Measurements from ENCODE around the gene MYH15. TPM values are rescaled to one million over a fixed set of nuclear protein-coding genes. Genes with fewer than 3 reads are reported as not detected.

Gene MYH15
- total RNA-seq, 3 donors from 2014 or later = not detected

DNA sequence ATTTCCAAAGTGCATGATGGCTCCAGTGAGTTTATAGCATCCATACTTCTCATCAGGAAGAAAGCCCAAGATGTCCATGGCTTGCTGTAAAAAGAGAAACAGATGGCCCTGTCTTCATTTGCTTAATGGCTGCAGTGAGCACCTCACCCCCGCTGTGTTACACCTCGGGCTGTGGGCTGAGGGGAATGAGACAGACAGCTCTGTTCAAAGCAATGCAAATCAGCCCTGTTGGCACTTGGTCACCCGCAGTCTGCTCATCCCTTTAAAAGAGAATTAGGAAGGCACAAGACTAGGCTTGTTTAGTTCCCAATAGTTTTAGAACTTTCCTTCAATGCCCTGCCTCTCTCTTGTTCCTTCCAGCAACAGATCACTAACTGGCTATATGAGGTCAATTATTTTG lies 25.2 kb downstream of the MYH15 start:
- DNase-seq (ENCODE audit: low spot score in 2 of 2) = no peak
- H3K4me3 ChIP-seq = no peak overlapping the region
- TF ChIP-seq POLR2AphosphoS5 (IDR thresholded peaks at IDR 0.05) (no peak), POLR2A (IDR thresholded peaks at IDR 0.05) (no peak)
- TF ChIP-seq, protein P1, sequence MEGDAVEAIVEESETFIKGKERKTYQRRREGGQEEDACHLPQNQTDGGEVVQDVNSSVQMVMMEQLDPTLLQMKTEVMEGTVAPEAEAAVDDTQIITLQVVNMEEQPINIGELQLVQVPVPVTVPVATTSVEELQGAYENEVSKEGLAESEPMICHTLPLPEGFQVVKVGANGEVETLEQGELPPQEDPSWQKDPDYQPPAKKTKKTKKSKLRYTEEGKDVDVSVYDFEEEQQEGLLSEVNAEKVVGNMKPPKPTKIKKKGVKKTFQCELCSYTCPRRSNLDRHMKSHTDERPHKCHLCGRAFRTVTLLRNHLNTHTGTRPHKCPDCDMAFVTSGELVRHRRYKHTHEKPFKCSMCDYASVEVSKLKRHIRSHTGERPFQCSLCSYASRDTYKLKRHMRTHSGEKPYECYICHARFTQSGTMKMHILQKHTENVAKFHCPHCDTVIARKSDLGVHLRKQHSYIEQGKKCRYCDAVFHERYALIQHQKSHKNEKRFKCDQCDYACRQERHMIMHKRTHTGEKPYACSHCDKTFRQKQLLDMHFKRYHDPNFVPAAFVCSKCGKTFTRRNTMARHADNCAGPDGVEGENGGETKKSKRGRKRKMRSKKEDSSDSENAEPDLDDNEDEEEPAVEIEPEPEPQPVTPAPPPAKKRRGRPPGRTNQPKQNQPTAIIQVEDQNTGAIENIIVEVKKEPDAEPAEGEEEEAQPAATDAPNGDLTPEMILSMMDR (IDR thresholded peaks at IDR 0.05) = no peak
- intact Hi-C loops (cut with DNase I; ENCODE audit: low total_unique reads) = no loop called here
- no peaks in the 10 kb centered on the region for H3K36me3 ChIP-seq
- H3K4me1 ChIP-seq = no peaks in the 10 kb centered on the region
- no peaks in the 10 kb centered on the region for H3K27me3 ChIP-seq
- no peak overlapping the region for H3K27ac ChIP-seq
- H3K9me3 ChIP-seq = no peaks in the 10 kb centered on the region

DNA sequence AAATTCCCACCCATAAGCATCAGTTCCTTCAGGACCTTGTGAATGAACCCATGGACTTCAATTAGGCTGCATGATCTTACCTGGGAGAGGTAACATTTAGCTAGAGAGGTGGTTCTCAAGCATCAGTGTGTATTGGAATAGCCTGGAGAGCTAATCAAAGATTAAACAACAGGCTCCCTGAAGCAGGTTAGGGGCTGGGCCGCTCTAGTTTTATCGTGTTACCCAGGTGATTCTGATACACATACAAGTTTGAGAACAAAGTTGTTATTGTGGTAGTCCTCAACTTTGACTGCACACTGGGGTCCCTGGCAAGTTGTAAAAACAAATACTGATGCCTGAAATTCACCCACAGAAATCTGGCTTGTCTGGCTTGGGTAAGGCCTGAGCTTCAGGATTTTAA lies 31.2 kb downstream of the MYH15 start:
- Histone ChIP-seq H3K27ac (no peak overlapping the region), H3K9me3 (no peaks in the 10 kb centered on the region), H3K36me3 (no peaks in the 10 kb centered on the region), H3K4me3 (no peak overlapping the region), H3K4me1 (no peaks in the 10 kb centered on the region), H3K27me3 (no peaks in the 10 kb centered on the region)
- TF ChIP-seq POLR2A (IDR thresholded peaks at IDR 0.05) = no peak
- TF ChIP-seq POLR2AphosphoS5 (IDR thresholded peaks at IDR 0.05) = no peak
- TF ChIP-seq, protein P1 (IDR thresholded peaks at IDR 0.05) = no peak
- intact Hi-C loops (cut with DNase I; ENCODE audit: low total_unique reads) = no loop called here
- no peak for DNase-seq (ENCODE audit: low spot score in 2 of 2)

DNA sequence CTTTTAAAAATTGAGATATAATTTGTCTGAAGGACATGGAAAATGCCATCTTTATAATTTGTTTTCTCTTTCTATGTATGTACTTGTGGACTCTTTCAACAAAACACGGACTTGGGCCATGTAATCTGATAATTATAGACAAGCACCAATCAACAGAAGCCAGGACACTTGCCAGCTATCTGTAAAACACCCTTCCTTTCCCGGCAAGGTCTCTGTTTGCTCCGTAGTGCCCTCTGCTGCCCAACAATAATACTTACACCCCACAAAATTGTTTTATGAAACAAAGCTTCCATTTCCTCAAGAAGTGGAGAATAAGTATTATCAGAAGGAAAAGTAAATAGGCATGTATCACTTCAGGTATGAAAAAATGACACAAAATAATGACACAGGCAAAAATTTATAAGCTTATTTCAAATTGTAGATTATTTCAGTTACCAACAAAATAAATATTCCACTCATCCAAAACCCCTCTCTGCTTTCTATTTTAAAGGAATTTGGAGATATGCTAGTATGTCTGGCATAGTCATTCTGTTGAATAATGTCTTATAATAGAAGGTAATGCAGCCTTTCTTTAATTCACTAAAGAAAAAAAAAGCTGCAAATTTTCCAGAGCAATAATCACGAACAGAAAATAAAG lies 32.8 kb downstream of the MYH15 start:
- no peaks in the 10 kb centered on the region for H3K36me3 ChIP-seq
- no peaks in the 10 kb centered on the region for H3K4me1 ChIP-seq
- DNase-seq (ENCODE audit: low spot score in 2 of 2) = no peak
- TF ChIP-seq POLR2A (IDR thresholded peaks at IDR 0.05) (no peak), POLR2AphosphoS5 (IDR thresholded peaks at IDR 0.05) (no peak)
- TF ChIP-seq, protein P1 (IDR thresholded peaks at IDR 0.05) = peak; percentile 17 to 71 (median 56)
- intact Hi-C loops (cut with DNase I; ENCODE audit: low total_unique reads) = no loop called here
- no peaks in the 10 kb centered on the region for H3K9me3 ChIP-seq
- no peaks in the 10 kb centered on the region for H3K27me3 ChIP-seq
- H3K27ac ChIP-seq = no peak overlapping the region
- H3K4me3 ChIP-seq = no peak overlapping the region

DNA sequence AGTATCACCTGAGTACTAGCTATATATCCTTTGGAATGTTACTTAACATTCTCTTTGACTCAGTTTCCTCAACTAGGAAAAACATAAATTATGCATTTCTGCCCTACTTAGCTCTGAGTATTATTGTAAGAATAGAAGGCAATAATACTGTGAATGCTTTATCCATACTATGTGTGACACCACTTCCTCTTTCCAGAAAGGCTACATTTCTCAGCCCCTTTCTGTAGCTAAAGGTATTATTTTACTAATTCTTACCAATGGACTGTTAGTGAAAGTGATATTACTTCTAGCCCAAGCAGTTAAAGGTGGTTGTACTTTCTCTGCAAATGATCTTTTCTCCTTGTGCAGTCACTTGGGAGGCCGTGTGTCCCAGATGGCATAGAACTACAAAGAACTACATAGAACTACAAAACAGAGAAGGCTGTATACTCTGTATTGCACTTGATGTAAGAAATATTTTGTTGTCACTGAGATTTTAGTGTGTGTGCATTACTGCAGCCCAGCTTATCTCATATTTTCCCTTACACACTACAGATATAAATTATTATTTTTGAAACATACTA lies 35.1 kb downstream of the MYH15 start:
- DNase-seq (ENCODE audit: low spot score in 2 of 2) = no peak
- H3K36me3 ChIP-seq = no peaks in the 10 kb centered on the region
- H3K27ac ChIP-seq = no peak overlapping the region
- no peak for TF ChIP-seq POLR2AphosphoS5 (IDR thresholded peaks at IDR 0.05)
- TF ChIP-seq, protein P1 (IDR thresholded peaks at IDR 0.05) = no peak
- TF ChIP-seq POLR2A (IDR thresholded peaks at IDR 0.05) = no peak
- intact Hi-C loops (cut with DNase I; ENCODE audit: low total_unique reads) = no loop called here
- H3K4me3 ChIP-seq = no peak overlapping the region
- no peaks in the 10 kb centered on the region for H3K4me1 ChIP-seq
- H3K9me3 ChIP-seq = no peaks in the 10 kb centered on the region
- H3K27me3 ChIP-seq = no peaks in the 10 kb centered on the region

DNA sequence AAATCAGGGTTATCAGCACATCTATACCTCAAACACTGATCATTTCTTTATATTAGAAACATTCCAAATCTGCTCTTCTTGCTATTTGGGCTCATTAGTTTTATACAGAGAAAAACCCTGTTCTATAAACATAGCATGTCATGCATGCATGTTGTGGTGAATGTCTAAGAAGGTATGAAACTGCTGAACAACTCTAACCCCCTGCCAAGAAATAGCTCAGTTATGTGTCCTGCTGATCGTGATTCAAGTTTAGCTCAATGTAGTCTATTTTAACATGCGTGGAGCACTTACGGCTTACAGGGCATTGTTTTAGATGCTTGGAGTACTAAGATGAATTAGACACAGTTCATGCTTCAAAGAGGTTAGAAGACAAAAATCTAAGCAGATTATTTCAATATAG lies 35.8 kb downstream of the MYH15 start:
- TF ChIP-seq, protein P1 (IDR thresholded peaks at IDR 0.05) = no peak
- TF ChIP-seq POLR2AphosphoS5 (IDR thresholded peaks at IDR 0.05) (no peak), POLR2A (IDR thresholded peaks at IDR 0.05) (no peak)
- H3K36me3 ChIP-seq = no peaks in the 10 kb centered on the region
- H3K9me3 ChIP-seq = no peaks in the 10 kb centered on the region
- no peaks in the 10 kb centered on the region for H3K4me1 ChIP-seq
- H3K27ac ChIP-seq = no peak overlapping the region
- no peaks in the 10 kb centered on the region for H3K27me3 ChIP-seq
- intact Hi-C loops (cut with DNase I; ENCODE audit: low total_unique reads) = no loop called here
- DNase-seq (ENCODE audit: low spot score in 2 of 2) = no peak
- H3K4me3 ChIP-seq = no peak overlapping the region

Data from breast epithelium (tissue), 4 donors.